Hepatocyte (in vitro differentiated cells): ENCODE results near the gene VOPP1. TPM values are rescaled to one million over a fixed set of nuclear protein-coding genes. Genes with fewer than 3 reads are reported as not detected.

Experiments used
- DNase-seq: peaks from one replicate; pipeline ENCODE4 v3.0.0-alpha.2; 2016; ENCODE audit warnings: low spot score
- H2AFZ ChIP-seq: fragments of 200-600 bp; sonication (generic); 2 replicates; pipeline ENCODE4 v1.6.0; 2016; ENCODE audit warnings: antibody characterized with exemption, mild to moderate bottlenecking
- H3K27ac ChIP-seq: fragments of 200-600 bp; sonication (generic); 2 replicates; pipeline ENCODE4 v1.5.1; 2016; ENCODE audit warnings: mild to moderate bottlenecking
- H3K27me3 ChIP-seq: fragments of 200-600 bp; sonication (generic); 2 replicates; pipeline ENCODE4 v1.6.1; 2016
- H3K36me3 ChIP-seq: fragments of 200-600 bp; sonication (generic); replicated peaks from 2 replicates; pipeline ENCODE4 v1.5.1; 2016; ENCODE audit warnings: low read depth; ENCODE audit not compliant: insufficient read depth
- H3K4me1 ChIP-seq: fragments of 200-600 bp; sonication (generic); 2 replicates; pipeline ENCODE4 v1.5.1; 2016; ENCODE audit warnings: mild to moderate bottlenecking, moderate library complexity; ENCODE audit not compliant: insufficient read depth
- H3K4me2 ChIP-seq: fragments of 200-600 bp; sonication (generic); 2 replicates; pipeline ENCODE4 v1.6.0; 2016
- H3K4me3 ChIP-seq: fragments of 200-600 bp; sonication (generic); 2 replicates; pipeline ENCODE4 v1.5.1; 2016; ENCODE audit warnings: mild to moderate bottlenecking
- H3K79me2 ChIP-seq: fragments of 200-600 bp; sonication (generic); 2 replicates; pipeline ENCODE4 v1.6.0; 2017; ENCODE audit warnings: mild to moderate bottlenecking
- H3K9me2 ChIP-seq: fragments of 200-600 bp; sonication (generic); replicated peaks from 2 replicates; pipeline ENCODE4 v1.6.0; 2017; ENCODE audit warnings: mild to moderate bottlenecking; ENCODE audit not compliant: insufficient read depth
- H3K9me3 ChIP-seq: fragments of 200-600 bp; sonication (generic); 2 replicates; pipeline ENCODE4 v1.5.1; 2016; ENCODE audit warnings: low read depth, mild to moderate bottlenecking
- H4K20me1 ChIP-seq: fragments of 200-600 bp; sonication (generic); 2 replicates; pipeline ENCODE4 v1.6.0; 2016; ENCODE audit warnings: mild to moderate bottlenecking; ENCODE audit not compliant: insufficient read depth, poor library complexity, severe bottlenecking
- EZH2 ChIP-seq: fragments of 200-600 bp; sonication (generic); IDR thresholded peaks from 2 replicates; pipeline ENCODE4 v1.6.1; 2016; ENCODE audit warnings: antibody characterized with exemption, mild to moderate bottlenecking, borderline replicate concordance
- EZH2phosphoT487 ChIP-seq: fragments of 200-600 bp; sonication (generic); IDR thresholded peaks from one replicate; pipeline ENCODE4 v1.6.1; 2018; ENCODE audit warnings: antibody characterized with exemption, mild to moderate bottlenecking, low read depth, moderate library complexity; ENCODE audit not compliant: unreplicated experiment, severe bottlenecking
- WGBS: methylation state at CpG from one replicate; pipeline ENCODE4 v1.1.6; 2016; ENCODE audit warnings: low lambda C conversion rate; ENCODE audit errors: missing lambda C conversion rate; 5-methylcytosine and 5-hydroxymethylcytosine counted together
- polyA plus RNA-seq: library from polyadenylated mRNA; unstranded; fragments of >200 nt; fragmentation: Nextera tagmentation; extraction: Ambion mirVana; gene quantifications from 2 replicates; pipeline ENCODE4 v1.2.1, GENCODE V29; 2016
- total RNA-seq: library from RNA; depleted of rRNA; stranded (reverse); fragments of >200 nt; gene quantifications from 2 replicates; pipeline ENCODE4 v1.2.3, GENCODE V29; 2014
- TF ChIP-seq, protein P1 (sequence below): fragments of 200-600 bp; sonication (generic); IDR thresholded peaks from 2 replicates; pipeline ENCODE4 v1.5.1; 2016; ENCODE audit warnings: antibody characterized with exemption, mild to moderate bottlenecking; ENCODE audit not compliant: poor library complexity

The VOPP1 gene
- total and polyA plus RNA-seq, 2 experiments from 2014 or later: 6.5 to 25.3 TPM

DNA sequence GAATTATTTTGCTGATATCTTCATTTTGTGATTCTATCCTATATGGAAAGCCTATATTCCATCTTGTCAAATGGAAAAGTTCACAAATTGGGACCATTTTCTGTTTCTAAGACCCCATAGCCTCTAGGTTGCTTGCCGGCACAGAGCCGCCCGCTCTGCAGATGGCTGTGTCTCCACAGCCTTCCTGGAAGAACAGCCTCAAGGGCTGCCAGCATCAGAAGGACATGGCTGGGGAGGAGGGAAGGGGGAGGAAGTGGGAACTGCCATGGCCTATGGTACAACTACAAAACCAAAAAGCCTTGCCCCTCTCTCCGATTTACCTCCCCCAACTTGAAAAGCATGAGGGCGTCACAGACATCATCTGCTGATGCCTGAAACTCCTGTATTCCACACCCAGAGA, 131.3 kb downstream of the VOPP1 start:
- Histone ChIP-seq H2AFZ (no peak overlapping the region), H3K9me3 (no peaks in the 10 kb centered on the region), H3K4me1 (no peaks in the 10 kb centered on the region), H3K4me3 (no peak overlapping the region), H3K4me2 (no peak overlapping the region), H3K27me3 (no peaks in the 10 kb centered on the region), H3K36me3 (no peaks in the 10 kb centered on the region), H3K27ac (no peak overlapping the region), H3K79me2 (no peaks in the 10 kb centered on the region), H3K9me2 (no peaks in the 10 kb centered on the region), H4K20me1 (no peaks in the 10 kb centered on the region)
- no peak for DNase-seq
- TF ChIP-seq, protein P1, sequence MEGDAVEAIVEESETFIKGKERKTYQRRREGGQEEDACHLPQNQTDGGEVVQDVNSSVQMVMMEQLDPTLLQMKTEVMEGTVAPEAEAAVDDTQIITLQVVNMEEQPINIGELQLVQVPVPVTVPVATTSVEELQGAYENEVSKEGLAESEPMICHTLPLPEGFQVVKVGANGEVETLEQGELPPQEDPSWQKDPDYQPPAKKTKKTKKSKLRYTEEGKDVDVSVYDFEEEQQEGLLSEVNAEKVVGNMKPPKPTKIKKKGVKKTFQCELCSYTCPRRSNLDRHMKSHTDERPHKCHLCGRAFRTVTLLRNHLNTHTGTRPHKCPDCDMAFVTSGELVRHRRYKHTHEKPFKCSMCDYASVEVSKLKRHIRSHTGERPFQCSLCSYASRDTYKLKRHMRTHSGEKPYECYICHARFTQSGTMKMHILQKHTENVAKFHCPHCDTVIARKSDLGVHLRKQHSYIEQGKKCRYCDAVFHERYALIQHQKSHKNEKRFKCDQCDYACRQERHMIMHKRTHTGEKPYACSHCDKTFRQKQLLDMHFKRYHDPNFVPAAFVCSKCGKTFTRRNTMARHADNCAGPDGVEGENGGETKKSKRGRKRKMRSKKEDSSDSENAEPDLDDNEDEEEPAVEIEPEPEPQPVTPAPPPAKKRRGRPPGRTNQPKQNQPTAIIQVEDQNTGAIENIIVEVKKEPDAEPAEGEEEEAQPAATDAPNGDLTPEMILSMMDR: no peak
- WGBS: 93% methylated on average over 5 of the region's 5 CpGs

DNA sequence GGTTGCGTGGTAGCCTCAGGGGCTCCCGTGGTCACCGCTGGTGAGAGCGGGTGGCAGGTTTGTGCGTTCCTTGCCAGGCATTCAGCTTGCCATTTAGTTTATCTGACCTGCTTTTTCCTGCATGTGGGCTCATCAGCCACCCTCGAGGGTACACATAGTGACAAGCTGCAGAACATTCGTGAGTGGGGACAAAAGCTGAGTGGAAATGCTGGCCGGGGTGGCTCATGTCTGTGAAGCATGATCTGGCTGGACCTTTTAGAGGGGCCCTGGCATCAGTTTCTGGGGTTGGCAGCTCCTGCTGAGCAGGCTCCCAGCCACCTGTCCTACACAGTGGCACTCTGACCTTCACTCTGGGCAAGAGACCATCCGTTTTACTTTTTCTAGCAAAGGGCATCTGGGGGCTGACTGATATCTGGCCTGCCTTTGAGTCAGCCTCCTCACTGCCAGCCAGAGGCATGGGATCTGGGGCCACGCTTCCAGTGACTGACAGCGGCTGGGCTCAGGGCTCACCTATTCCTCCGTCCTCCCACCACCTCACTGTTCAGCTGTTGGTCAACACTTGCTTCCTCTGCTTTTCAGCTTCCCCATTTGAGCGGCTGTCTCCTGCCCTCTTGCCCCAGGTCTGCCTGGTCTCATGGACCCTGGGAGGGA, 132.1 kb downstream of the VOPP1 start:
- H3K27ac ChIP-seq: no peak overlapping the region
- H3K4me2 ChIP-seq: no peak overlapping the region
- H3K9me3 ChIP-seq: no peaks in the 10 kb centered on the region
- no peak for DNase-seq
- no peak overlapping the region for H3K4me3 ChIP-seq
- H3K9me2 ChIP-seq: no peaks in the 10 kb centered on the region
- no peaks in the 10 kb centered on the region for H4K20me1 ChIP-seq
- WGBS: 93% methylated on average over 13 of the region's 13 CpGs
- TF ChIP-seq, protein P1: no peak
- TF ChIP-seq EZH2phosphoT487 (no peak), EZH2 (no peak)
- H3K79me2 ChIP-seq: no peaks in the 10 kb centered on the region
- no peak overlapping the region for H2AFZ ChIP-seq
- H3K27me3 ChIP-seq: no peaks in the 10 kb centered on the region
- no peaks in the 10 kb centered on the region for H3K4me1 ChIP-seq
- no peaks in the 10 kb centered on the region for H3K36me3 ChIP-seq

DNA sequence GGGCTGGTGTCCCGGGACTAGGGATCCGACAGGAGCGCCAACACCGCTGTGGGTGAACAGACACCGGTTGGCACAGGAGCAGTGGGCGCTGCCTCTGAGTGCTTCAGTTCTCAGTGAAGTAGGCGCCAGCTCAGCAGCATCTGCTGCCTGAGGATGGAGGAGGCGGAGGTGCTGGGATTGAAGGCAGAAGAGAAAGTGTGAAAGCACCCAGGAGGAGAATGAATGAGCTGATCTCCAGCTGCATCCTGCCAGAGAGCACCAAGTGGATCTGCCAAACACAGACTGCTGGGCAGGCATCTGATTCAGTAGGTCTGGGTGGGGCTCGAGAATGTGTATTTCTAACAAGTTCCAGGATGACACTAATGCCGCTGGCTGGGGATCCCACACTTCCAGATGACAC, 132.7 kb downstream of the VOPP1 start:
- H3K4me1 ChIP-seq: no peaks in the 10 kb centered on the region
- no peak for DNase-seq

DNA sequence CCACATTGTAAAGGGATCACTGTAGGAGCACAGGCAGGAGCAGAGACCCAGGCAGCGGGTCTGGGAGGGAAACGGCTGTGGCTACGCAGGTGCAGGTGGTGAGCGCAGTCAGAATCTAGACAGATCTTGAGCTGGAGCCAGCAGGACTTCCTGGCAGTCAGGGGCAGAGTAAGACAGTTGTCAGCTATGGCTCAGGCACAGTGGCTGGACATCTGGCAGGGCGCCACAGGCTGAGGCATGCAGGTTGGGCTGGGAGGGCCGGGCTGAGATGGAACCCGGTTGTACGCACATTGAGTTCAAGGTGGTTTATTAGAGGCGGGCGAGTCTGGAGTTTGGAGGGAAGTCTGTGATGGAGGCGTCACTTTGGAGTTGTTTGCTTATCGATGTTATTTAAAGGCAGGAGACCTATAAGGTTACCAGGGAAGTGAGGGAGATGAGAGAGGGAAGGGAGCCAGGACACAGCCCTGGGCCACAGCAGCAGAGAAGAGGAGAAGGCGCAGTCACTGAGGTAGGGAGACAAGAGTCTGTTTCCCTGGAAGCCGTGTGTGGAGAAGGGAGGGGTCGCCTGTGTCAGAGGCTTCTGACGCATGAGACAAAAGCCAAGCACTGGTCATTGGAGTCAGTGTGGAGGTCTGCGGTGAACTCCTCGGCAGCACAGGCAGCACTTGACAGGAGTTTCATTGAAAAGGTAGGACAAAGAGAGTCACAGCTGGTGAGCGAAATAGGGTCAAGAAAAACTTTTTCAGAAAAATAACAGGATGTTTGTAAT, 133.4 kb downstream of the VOPP1 start:
- H3K9me3 ChIP-seq: no peaks in the 10 kb centered on the region
- no peak overlapping the region for H2AFZ ChIP-seq
- H3K4me3 ChIP-seq: no peak overlapping the region
- no peak overlapping the region for H3K4me2 ChIP-seq
- DNase-seq: no peak
- H3K36me3 ChIP-seq: no peaks in the 10 kb centered on the region
- H3K79me2 ChIP-seq: no peaks in the 10 kb centered on the region
- TF ChIP-seq EZH2 (no peak), EZH2phosphoT487 (no peak)
- TF ChIP-seq, protein P1: no peak
- no peaks in the 10 kb centered on the region for H3K4me1 ChIP-seq
- no peak overlapping the region for H3K27ac ChIP-seq
- 81% methylated on average over 19 of the region's 19 CpGs for WGBS
- no peaks in the 10 kb centered on the region for H3K27me3 ChIP-seq
- H4K20me1 ChIP-seq: no peaks in the 10 kb centered on the region
- no peaks in the 10 kb centered on the region for H3K9me2 ChIP-seq

More for the DNA sequence above, 132.7 kb downstream of the VOPP1 start:
- no peak overlapping the region for H3K4me2 ChIP-seq
- H3K9me2 ChIP-seq: no peaks in the 10 kb centered on the region
- WGBS: 86% methylated on average over 10 of the region's 10 CpGs
- H3K79me2 ChIP-seq: no peaks in the 10 kb centered on the region
- H4K20me1 ChIP-seq: no peaks in the 10 kb centered on the region
- H3K27me3 ChIP-seq: no peaks in the 10 kb centered on the region
- no peaks in the 10 kb centered on the region for H3K9me3 ChIP-seq
- no peak for TF ChIP-seq EZH2phosphoT487
- no peak overlapping the region for H3K27ac ChIP-seq
- H3K36me3 ChIP-seq: no peaks in the 10 kb centered on the region
- H2AFZ ChIP-seq: no peak overlapping the region
- no peak overlapping the region for H3K4me3 ChIP-seq
